ENCODE data around the gene CBR3.
A peak's percentile ranks its signal among the peaks of the same experiment; 100 is the strongest.

Gene CBR3

DNA sequence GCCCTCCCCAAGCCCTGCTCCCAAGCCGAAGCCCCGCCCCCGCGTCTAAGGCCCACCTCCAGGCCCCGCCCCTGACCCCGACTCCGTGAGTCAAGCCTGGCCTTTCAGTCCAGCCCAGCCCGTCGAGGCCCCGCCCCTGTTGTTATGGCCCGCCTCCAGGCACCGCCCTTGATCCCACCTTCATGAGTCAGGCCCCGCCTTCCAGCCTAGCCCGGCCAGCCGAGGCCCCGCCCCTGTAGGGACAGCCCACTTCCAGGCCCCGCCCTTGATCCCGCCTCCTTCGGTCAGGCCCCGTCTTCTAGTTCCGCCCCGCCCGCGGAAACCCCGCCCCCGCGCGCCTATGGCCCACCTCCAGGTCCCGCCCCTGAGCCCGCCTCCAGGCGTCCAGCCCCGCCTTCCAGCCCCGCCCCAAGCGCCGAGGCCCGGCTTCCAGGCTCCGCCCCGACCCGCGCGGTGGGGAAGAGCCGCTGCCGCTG, 21.5 kb downstream of the CBR3 start:
- DNase-seq = peak; percentile 99

DNA sequence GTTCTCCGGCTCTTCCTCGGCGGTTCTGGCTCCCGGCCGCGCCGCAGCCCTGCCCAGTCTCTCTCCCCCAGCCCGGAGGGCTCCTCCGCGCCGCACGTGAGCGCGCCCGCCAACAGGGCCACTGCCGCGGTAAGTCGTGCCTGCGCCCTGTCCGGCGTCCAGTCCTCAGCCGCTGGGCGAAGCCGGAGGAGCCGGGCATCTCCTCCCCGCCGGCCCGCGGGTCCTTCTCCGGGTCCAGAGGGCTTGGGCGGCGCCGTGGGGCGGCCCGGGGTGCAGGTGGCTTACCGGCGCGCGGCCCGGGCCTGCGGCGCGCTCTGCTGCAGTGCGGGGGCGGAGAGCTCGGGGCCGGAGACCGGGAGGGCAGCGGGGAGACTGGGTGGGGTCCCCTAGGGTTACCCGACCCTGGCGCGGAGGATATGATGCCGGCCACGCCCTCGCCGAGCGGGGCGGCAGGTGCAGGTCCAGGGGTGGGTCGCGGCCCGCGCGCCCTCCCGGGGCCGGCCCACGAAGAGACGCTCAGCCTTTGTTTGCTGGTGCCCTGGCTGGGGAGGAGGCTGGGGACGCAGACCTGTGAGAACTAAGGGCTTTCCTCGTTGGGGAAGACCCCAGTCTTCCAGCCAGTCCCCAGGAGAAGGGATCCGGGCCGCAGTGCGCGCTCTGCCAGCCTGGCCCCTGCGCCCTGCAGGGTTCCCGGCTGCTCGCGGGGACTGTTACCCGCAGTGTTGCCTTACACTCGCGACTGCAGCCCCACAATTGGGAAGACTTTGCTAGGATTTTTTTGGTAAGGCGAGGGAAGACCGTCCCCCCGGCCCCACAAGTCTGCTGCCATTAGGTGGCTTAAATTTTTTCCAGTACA, 22.2 kb downstream of the CBR3 start, which contains the start of gene DOP1B:
DOP1B (plus strand) TSS at position 10 of the 856 bp plus-strand sequence. CDS start 7,910 bp downstream, outside the sequence.
- peak in 1 of 2 donors; percentile 60 for DNase-seq

DNA sequence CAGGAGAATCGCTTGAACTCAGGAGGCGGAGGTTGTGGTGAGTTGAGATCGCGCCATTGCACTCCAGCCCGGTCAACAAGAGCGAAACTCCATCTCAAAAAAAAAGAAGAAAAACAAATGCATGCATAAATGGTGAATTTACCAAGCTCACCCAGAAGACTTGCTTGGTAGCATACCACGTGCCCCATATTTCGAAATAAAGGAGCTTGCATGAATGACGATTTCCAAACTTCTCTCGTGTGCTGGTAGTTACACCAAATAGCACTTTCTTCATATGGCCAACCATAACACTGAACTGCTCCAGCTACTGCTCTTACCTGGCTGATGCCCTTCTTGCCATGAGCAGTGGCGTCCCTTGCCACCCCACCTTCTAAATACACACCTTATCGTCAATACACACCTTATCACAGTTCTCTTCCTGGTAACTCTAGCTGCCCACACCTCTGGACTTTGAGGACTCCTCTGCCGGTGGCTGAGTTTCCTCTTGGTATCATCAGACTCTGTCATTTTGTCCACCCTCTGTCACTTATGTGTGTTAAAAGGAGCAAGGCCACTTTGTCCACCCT, 24.6 kb downstream of the CBR3 start:
- peak in 1 of 2 donors; percentile 7 for DNase-seq

DNA sequence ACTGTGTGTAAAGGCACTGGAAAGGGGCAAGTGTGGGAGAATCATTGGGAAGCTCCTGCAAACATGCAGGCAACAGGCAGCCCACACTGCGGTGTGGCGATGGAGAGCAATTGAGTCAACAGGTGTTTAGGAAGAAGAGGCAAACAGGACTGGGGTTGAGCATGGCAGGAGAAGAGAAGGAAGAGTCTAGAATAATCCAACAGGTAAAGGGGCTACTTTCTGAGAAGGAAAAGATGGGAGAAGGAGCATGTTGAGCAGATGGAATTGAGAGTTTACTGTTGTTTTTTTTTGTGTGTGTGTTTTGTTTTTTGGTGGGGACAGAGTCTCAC, 25.9 kb downstream of the CBR3 start:
- DNase-seq = no peak

DNA sequence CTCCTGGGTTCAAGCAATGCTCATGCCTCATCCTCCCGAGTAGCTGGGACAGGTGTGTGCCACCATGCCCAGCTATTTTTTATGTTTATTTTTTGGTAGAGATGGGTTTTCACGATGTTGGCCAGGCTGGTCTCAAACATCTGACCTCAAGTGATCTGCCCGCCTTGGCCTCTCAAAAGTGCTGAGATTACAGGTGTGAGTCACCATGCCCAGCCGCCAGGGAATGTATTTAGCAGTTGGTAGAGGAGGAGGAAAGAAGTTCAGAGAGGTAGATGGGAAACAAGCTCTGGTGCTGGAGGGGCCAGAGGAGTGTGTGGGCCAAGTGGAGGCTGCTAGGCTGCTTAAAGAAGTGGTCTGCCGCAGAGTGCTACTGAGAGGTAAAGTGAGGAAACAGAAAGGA, 27.8 kb downstream of the CBR3 start:
- no peak for DNase-seq

DNA sequence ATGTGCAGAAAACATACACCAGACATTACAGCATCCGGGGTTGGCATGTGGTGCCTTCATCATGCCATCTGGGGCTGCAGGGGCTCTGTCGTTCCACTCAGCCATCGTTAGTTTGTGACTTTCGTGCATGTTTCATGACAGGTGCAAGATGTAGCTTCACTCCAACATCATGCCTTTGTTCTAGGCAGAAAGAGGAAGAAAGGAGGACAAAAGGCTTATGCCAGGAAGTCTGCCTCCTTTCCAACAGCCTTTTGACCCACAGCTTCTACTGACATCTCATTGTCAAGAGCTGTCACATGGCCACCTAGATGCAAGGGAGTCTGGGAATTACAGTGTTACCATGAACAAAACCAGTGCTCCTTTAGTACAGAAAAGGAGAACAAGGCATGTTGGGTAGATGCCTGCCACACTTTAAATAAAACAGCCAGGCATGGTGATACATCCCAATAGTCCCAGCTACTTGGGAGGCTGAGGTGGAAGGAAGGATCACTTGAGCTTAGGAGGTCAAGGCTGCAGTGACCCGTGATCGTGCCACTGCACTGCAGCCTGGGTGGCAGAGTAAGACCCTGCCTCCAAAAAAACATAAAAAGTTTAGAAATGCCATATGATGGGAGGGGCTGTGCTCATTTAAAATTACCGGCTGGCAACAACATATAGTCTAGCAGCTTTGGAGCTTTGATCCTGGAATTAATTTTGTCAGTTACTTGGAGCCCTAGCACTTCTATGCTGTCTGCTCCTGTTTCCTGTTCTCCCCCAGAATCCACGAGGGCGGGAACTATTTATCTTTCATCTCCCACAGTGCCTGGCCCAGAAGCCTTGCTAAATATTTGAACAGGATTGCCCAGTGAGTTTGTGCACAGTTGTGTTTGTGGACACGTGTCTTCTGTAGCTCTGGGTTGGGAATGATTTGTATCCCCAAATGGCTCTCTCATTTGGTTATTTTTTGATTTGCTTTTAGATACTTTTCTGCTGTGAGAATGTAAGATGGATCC, 29.2 kb downstream of the CBR3 start:
- no peak for DNase-seq

DNA sequence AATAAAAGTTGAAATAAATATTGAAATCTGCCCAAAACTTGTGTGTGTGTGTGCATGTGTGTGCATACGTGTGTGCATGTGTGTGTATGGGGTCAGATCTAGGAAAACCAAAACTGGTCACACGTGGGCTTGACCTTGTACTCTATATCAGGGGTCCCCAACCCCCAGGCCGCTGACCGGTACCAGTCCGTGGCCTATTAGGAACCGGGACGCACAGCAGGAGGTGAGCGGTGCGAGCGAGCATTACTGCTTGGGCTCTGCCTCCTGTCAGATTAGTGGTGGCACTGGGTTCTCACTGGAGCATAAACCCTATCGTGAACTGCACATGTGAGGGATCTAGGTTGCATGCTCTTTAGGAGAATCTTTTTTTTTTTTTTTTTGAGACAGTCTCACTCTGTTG, 30.5 kb downstream of the CBR3 start:
- DNase-seq = no peak

DNA sequence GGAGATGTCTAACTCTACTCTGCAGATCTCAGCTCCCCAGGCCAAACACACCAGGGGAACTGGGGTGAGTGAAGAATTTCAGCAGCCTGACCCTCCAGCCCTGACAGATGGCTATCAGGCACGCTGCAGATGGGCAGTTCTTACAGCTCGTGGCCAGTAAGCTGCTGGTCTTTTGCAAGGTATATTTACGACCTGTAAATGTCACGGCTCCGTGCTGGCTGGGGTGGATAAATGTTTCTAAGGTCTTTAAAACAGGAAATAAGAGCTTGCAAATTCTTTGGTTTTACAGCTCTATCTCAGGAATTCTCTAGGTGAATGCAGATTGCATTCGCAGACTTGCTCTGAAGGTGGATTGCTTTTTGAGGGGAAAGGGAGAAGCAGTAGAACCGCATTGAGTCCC, 31.8 kb downstream of the CBR3 start:
- DNase-seq = no peak

DNA sequence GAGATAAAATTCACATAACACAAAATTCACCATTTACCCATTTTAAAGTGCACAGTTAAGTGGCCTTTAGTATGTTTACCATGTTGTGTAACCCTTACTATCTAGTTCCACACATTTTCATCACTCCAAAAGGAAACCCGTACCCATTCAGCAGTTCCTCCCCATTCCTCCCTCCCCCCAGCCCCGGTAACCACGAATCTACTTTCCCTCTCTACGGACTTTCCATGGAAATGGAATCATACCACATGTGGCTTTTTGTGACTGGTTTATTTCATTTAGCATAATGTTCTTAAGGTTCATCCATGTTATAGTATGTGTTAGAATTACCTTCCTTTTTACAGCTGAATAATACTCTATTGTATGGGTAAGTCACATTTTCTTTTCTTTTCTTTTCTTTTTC, 32.7 kb downstream of the CBR3 start:
- DNase-seq = no peak

DNA sequence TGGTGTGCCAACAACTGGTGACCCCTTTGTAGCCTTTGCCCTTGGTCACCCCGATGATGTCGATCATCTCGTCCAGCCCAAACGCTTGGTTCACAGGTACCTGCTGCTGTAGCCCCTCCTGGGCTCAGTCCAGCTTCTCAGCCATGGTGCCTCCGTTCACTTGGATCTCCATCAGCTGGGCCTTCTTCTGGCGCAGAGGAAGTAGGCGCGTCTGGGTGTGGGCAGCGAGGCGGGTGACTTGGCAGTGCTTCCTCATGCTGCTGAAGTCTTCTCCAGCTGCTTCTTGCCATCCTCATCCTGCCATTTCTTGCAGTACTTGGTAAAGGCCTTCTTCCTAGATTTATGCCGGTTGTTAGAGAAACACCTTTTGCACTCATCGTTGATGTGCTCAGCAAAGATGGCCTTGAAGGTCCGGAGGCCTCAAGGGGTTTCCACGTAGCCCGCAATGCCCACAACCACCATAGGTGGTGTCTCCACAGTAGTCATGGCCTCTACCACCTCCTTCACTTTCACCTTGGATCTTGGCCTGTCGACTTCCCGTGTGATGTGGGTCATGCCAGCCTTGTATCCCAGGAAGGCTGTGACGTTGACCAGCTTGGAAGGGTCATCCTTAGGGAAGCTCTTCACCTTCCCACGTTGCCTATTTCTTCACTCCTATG, 34.7 kb downstream of the CBR3 start:
- peak in 1 of 2 donors; percentile 25 for DNase-seq

DNA sequence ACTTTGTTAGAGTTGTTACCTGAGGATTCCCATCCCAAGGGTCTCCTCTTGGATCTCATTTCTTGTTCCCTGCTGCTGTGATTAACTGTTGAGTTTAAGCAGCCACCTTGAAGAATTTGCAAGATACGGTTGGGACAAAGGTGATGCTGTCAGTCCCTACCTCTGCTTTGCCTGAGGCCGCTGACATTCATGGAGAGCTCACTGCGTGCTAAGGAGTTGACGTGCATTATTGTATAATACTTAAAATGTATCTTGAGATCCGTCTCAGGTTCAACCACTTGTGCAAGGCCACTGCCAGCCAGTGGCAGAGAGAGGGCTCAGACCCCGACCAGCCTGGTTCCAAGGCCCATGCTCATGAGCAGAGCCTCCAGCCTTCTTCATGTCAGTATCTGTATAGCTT, 35.9 kb downstream of the CBR3 start:
- no peak for DNase-seq

DNA sequence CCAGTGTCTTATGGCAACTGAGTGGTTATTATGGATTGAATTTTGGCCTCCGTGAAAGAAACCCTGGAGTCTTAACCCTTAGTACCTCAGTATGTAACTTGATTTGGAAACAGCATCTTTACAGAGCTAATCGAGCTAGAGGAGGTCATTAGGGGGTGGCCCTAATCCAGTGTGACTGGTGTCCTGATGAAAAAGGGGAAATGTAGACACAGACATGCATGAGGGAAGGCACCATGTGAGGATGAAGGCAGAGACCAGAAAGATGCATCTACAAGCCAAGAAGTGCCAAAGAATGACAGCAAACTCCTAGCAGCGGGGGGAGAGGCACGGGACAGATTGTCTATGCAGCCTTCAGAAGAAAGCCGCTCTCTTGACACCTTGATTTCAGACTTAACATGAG, 36.5 kb downstream of the CBR3 start:
- DNase-seq = no peak

DNA sequence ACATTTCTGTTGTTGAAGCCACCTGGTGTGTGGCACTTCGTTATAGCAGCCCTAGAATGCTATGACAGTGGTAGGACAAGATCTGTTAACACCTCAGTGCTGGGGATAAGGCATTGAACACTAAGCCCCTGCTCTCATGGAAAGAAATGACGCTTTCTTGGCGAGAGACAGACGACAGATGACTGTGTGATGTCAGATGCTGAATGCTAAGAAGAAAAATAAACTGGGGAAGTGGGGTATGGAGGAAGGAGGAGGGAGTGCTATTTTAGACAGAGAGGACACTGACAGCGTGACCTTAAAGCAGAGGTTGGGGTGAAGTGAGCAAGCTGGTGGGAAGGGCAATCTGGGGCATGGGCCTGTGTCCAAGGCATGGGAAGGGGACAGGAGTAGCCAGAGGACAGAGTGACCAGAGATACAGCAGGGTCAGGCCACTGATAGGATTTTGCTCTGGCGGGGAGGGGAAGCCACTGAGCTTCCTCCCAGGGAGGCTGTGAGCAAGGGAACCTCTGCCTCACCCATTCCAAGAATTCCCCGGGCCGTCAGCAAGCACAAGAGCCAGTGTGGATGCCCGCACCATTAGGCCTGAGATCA, 37.0 kb downstream of the CBR3 start:
- DNase-seq = no peak

DNA sequence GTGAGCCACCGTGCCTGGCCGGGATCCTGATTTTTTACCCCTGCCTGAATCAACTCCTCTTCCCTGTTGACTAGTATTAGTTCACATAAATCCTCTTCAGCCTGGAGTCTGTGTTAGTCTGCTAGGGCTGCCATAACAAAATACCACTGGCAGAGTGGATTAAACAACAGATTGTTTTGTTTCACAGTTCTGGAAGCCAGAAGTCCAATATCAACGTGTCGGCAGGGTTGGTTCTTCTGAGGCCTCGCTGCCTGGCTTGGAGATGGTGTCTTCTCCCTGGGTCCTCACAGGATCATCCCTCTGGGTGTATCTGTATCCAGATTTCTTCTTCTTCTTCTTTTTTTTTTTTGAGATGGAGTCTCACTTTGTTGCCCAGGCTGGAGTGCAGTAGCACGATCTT, 39.9 kb downstream of the CBR3 start:
- DNase-seq = no peak

DNA sequence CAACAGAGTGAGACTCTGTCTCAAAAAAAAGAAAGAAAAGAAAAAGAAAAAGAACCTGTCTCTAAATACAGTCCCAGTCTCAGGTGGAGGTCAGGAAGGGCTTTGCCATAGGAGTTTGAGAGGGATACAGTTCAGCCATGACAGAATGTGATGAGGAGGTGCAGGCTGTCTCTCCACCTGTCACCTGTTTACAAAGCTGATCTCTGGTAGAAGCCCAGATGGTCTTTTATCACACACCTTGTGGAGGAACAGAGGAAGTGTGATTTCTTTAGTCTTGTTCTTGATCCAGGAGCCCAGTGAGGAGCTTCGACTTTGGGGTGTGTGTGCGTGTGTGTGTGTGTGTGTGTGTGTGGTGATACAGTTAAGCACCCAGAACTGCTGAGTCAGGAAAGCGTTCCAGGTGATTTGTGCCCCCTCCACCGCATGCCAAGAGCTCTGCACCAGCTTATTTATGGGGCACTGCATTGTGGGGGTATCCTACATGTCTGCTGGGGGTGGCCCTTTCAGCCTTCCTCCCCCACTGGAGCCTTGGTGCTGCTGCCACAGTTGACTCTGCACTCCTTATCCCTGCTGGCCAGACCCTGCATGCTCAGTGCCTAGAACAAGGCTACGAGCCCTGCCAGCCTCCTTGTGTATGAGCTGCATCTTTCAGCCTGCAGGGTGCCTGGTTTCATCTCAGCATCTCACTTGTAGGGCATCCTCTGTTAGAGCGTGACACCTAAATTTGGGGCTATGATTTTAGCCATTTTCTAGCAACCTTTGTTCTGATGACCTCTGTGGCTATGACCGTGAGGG, 41.1 kb downstream of the CBR3 start:
- DNase-seq = no peak

DNA sequence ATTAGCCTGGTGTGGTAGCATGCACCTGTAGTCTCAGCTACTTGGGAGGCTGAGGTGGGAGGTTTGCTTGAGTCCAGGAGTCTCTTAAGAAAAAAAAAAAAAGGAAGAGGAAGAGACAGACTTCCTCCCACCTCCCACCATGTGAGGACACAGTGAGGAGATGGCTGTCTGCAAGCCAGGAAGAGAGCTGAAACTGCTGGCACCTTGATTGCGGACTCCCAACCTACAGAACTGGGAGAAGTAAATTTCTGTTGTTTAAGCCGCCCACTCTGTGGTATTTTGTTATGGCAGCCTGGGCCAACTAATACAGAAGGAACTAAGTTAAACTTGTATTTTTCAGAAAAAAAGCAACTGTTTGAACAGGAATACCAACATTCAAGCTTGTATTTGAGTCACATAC, 43.5 kb downstream of the CBR3 start:
- no peak for DNase-seq

DNA sequence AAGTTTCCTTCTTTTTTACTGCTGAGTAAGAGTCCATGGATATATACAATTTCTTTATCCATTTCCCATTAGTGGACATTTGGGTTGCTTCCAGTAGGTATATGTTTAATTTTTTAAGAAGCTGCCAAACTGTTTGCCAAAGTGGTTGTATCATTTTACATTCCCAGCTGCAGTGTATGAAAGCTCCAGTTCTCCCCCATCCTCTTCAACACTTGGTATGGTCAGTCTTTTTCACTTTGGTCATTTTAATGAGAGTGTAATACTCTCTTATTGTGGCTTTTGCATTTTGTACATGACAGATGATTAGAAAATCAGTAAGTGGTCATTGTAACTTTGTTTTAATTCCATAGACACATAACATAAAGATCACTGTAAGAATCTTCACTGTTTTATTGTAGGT, 44.3 kb downstream of the CBR3 start:
- DNase-seq = no peak

DNA sequence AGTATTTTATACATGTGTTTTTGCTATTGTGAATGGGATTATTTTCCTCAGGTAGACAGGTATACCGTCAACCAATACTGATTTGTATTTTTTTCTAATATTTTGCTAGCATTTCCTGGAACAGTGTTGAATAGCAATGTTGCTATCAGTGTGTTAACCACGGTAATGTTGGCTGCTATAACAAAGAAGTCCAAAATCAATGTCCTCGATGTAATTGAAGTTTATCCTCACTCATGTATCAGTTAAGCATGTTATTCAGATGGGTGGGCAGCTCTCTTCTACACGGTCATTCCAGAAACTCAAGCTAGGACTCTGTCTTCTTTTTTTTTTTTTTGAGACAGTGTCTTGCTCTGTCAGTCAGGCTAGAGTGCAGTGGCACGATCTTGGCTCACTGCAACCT, 46.1 kb downstream of the CBR3 start:
- DNase-seq = no peak

DNA sequence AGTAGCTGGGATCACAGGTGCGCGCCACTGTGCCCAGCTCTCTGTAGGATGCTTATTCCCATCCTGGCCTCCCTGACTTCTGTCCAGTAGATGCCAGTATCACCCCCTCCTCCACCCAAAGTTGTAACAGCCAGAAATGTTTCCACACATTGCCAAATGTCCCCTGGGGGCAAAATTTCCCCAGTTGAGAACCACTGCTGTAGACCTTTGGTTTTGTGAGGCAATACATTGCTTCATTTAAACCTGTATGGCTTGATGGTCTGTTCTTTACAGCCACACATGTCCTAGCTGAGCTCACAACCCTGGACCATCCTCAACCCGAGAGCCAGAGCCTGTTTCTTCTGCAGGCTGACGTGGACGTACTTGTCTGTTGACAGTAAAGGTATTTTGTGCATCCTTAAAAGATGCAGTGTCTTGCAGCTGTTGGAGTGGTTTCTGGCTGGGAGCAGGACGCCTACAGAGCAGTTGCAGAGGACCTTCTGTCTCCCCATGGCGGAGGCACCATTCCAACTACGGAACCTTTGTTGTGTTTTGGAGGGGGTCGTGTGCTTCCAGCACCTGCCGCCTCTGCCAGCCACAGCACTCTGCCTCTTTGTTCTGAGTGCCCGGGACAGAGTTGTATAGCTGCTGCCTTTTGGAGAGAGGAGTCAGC, 48.4 kb downstream of the CBR3 start:
- no peak for DNase-seq

DNA sequence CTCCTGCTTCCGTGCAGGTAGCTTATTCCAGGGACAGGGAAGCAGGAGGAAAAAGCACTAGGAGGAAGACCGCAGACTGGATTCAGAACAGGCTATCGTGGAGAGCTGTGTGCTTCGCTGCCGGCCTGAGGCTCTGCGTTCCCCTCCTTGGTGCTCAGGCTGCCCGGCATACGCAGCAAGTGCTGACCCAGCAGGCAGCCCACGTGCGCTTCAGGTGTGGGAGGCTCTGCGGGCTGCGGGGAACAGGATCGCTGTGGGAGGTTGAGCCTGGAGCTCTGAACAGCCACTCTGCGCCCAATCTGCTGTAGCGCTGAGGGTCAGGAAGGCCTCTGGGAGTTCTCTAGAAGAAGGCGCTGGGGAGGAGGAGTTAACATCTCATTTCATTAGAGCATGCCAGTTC, 49.7 kb downstream of the CBR3 start:
- no peak for DNase-seq

DNA sequence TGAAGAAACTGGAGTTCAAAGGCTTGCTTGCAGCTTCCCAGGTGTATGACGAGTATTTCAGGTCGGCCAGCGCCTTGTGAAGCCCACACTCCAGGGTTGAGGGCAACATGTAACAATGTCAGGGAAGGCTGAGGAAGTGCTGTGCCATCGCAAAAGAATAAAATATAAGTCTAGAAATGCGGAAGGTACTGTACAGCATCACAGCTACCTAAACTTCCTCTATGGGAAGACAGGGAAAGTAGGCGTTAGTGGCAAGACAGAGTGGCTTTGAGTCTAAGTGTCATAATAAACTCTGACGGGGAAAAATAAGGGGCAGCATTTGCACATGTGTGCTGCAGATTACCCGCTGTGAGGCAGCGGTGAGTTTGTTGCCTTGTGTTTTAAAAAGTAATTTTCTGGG, 50.6 kb downstream of the CBR3 start:
- DNase-seq = no peak

Measured in CD4-positive, alpha-beta T cell treated with Interleukin-1 beta for 1 hour (primary cell).